Peyer's patch (tissue), 4 donors: ENCODE results near the gene EP400.

ENCODE experiments used
- POLR2A ChIP-seq, 2 donors: fragments of 450-650 bp; IDR thresholded peaks; one replicate each; pipeline ENCODE4 v1.5.1; 2017; ENCODE audit warnings: antibody characterized with exemption in 2 of 2, mild to moderate bottlenecking in 2 of 2, moderate library complexity in 2 of 2
- TF ChIP-seq, protein P1 (sequence below), 6 experiments: fragments of 450-650 bp in 4 of 6; fragments of 200-600 bp in 2 of 6; sonication (generic) in 1 of 6; IDR thresholded peaks; one replicate each; pipeline ENCODE4 v1.5.1; 2017 to 2019; ENCODE audit warnings: antibody characterized with exemption in 6 of 6, mild to moderate bottlenecking in 3 of 6, moderate library complexity in 1 of 6

GRCh38 chr12:132103542-132104308 lies 154.0 kb downstream of the EP400 start:
- TF ChIP-seq, protein P1, sequence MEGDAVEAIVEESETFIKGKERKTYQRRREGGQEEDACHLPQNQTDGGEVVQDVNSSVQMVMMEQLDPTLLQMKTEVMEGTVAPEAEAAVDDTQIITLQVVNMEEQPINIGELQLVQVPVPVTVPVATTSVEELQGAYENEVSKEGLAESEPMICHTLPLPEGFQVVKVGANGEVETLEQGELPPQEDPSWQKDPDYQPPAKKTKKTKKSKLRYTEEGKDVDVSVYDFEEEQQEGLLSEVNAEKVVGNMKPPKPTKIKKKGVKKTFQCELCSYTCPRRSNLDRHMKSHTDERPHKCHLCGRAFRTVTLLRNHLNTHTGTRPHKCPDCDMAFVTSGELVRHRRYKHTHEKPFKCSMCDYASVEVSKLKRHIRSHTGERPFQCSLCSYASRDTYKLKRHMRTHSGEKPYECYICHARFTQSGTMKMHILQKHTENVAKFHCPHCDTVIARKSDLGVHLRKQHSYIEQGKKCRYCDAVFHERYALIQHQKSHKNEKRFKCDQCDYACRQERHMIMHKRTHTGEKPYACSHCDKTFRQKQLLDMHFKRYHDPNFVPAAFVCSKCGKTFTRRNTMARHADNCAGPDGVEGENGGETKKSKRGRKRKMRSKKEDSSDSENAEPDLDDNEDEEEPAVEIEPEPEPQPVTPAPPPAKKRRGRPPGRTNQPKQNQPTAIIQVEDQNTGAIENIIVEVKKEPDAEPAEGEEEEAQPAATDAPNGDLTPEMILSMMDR (IDR thresholded peaks at IDR 0.05): no peak
- TF ChIP-seq POLR2A (IDR thresholded peaks at IDR 0.05): no peak
